Skeletal muscle tissue (tissue), 4 donors: ENCODE measurements around the gene DNAJC25. TPM values are rescaled to one million over a fixed set of nuclear protein-coding genes. Genes with fewer than 3 reads are reported as not detected.
"Not testable (repeated sequence)": the region's sequence is repeated elsewhere in the genome, so short reads cannot be mapped to it uniquely, and the experiment has no call there.

Experiments used
- H3K27ac ChIP-seq: one replicate; pipeline ENCODE4 v1.7.0; 2013; ENCODE audit warnings: mild to moderate bottlenecking, low read depth, low read length, inconsistent platforms
- H3K27me3 ChIP-seq, 3 donors: one replicate each; pipeline ENCODE4 v1.7.0; 2013; ENCODE audit warnings: low read length in 3 of 3; ENCODE audit not compliant: control insufficient read depth in 3 of 3, insufficient read depth in 3 of 3
- H3K36me3 ChIP-seq, 3 donors: one replicate each; pipeline ENCODE4 v1.7.0; 2013; ENCODE audit warnings: low read length in 3 of 3; ENCODE audit not compliant: control insufficient read depth in 3 of 3, insufficient read depth in 3 of 3
- H3K4me1 ChIP-seq, 3 donors: one replicate each; pipeline ENCODE4 v1.7.0; 2013; ENCODE audit warnings: low read length in 3 of 3, mild to moderate bottlenecking in 3 of 3; ENCODE audit not compliant: control insufficient read depth in 3 of 3, insufficient read depth in 3 of 3
- H3K4me3 ChIP-seq, 3 donors: one replicate each; pipeline ENCODE4 v1.7.0; 2013; ENCODE audit warnings: low read length in 3 of 3
- H3K9ac ChIP-seq, 3 donors: one replicate each; pipeline ENCODE4 v1.7.0; 2013; ENCODE audit warnings: low read length in 3 of 3, mild to moderate bottlenecking in 3 of 3, moderate library complexity in 2 of 3, low read depth in 1 of 3
- H3K9me3 ChIP-seq, 3 donors: one replicate each; pipeline ENCODE4 v1.7.0; 2013; ENCODE audit warnings: low read length in 3 of 3; ENCODE audit not compliant: control insufficient read depth in 3 of 3
- total RNA-seq: library from RNA; depleted of rRNA; stranded (reverse); fragments of >200 nt; gene quantifications from one replicate; pipeline ENCODE4 v1.2.3, GENCODE V29; 2014
- donor health status: Osteomylitis.

Gene DNAJC25
- total RNA-seq, 1 donor from 2014 or later = 2.1 TPM

DNA sequence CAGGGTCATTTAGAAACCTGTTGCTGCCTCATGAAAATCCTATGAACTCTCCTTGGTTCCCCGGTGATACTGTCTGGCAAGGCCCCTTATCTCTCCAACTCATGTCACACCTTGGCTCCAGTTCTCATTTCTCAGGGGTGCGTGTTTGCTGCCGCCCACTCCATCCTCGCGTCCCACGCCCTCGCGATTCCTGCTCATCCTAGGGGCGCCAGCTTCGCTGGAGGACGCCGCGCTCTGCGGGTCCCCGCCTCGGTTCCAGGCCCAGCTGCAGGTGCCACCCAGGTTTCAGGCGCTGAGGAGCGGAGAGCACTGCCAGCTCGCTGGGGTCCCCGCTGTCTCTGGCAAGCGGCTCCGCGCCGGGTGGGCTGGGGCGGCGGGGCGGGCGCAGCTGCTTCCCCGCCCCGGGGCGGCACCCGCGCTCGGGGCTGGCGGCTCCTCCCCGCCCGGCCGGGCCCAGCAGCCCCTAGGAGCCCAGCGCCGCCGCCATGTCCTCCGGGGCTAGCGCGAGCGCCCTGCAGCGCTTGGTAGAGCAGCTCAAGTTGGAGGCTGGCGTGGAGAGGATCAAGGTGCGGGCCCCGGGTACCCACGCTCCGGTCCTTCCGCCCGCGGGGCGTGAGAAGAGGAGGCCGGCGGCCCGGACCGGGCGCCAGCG lies 30.1 kb downstream of the DNAJC25 start, which contains the start of gene GNG10:
TSS of gene GNG10 (plus strand) at position 456 of the 652 bp plus-strand sequence. CDS start at position 486, 30 bp downstream.
- H3K4me3 ChIP-seq = peak within 1 kb of the TSS; percentile 79 to 82 (median 80)
- no peaks in the 10 kb centered on the region for H3K36me3 ChIP-seq

DNA sequence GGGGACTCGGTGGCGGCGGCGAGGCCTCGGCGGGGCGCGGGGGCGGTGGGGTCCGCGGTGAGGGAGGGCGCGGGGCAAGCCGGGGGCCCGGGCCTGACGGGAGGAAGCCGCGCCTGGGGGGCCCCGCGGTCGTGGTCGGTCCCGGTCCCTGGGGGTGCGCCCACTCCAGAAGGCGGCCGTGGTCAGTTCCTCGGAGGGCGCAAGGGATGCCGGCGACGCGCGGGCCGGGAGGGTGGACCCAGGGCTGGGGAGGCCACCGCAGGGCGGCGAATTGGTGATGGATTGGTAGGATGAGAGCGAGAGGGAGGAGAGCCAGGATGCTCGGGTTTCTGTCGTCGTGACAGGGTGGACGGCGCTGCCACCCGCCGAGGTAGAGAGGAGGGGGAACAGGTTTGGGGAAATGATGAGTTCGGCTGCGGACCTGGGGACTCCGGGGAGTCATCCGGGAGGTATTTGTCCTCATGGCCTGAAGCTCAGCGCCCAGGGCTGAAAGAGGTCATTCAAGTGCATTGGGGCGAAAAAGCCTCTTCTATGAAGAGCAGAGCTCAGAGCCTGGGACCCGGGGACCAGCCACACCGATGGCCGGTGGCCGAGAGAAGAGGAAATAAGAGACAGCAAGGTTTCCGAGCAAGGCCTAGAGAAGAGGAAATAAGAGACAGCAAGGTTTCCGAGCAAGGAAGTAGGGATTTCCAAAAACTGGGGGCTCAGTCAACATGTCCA lies 30.8 kb downstream of the DNAJC25 start:
- Histone ChIP-seq H3K9me3 (no peaks in the 10 kb centered on the region), H3K36me3 (no peaks in the 10 kb centered on the region), H3K27me3 (no peaks in the 10 kb centered on the region), H3K4me1 (peaks cover 7 to 17% (median 16%) of the 10 kb centered on the region in 3 donors), H3K9ac (peak overlapping the region; percentile 66 to 77 (median 68)), H3K4me3 (peak overlapping the region; percentile 77 to 82 (median 80)), H3K27ac (peak overlapping the region; percentile 60)

More for the DNA sequence above, 30.1 kb downstream of the DNAJC25 start, which contains the start of gene GNG10:
- H3K9ac ChIP-seq = peak within 1 kb of the TSS; percentile 68 to 78 (median 77)
- no peaks in the 10 kb centered on the region for H3K9me3 ChIP-seq
- peaks cover 7 to 17% (median 16%) of the 10 kb centered on the region in 3 donors for H3K4me1 ChIP-seq
- H3K27me3 ChIP-seq = no peaks in the 10 kb centered on the region
- peak within 1 kb of the TSS; percentile 60 for H3K27ac ChIP-seq

GRCh38 chr9:111662576-111663300 lies 31.6 kb downstream of the DNAJC25 start:
- Histone ChIP-seq H3K27me3 (no peaks in the 10 kb centered on the region), H3K36me3 (peaks cover 0 to 4% (median 0%) of the 10 kb centered on the region in 3 donors), H3K4me3 (peak overlapping the region; percentile 77 to 82 (median 80)), H3K9me3 (no peaks in the 10 kb centered on the region), H3K4me1 (peaks cover 7 to 17% (median 16%) of the 10 kb centered on the region in 3 donors), H3K9ac (peak overlapping the region; percentile 66 to 77 (median 68)), H3K27ac (peak overlapping the region; percentile 14)

- Histone ChIP-seq H3K9me3 (no peaks in the 10 kb centered on the region), H3K27me3 (no peaks in the 10 kb centered on the region), H3K36me3 (peaks cover 0 to 4% (median 0%) of the 10 kb centered on the region in 3 donors), H3K4me1 (peaks cover 7 to 17% (median 16%) of the 10 kb centered on the region in 3 donors), H3K9ac (no peak overlapping the region), H3K27ac (no peak overlapping the region), H3K4me3 (peak overlapping the region in 1 of 3 donors; percentile 37)
Measured at GRCh38 chr9:111663301-111663823, 32.2 kb downstream of the DNAJC25 start.

DNA sequence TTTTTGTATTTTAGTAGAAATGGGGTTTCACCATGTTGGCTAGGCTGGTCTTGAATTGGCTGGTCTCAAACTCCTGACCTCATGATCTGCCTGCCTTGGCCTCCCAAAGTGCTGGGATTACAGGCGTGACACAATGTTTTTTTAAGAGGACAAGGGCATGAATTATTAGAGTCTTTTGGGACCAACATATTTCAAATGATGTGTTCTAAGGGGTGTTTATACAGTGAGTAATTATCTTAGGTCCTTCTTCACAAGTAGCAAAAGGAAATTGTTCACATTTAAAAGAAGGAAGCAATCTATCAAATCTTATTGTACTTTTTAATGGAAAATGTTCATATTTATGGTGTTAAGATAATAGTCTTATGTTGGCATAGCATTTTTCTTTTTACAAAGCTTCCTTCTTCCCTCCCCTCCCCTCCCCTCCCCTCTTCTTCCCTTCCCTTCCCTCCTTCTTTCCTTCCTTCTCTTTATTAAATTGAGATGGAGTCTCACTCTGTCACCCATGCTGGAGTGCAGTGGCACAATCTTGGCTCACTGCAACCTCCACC lies 37.0 kb downstream of the DNAJC25 start:
- H3K27me3 ChIP-seq = no peaks in the 10 kb centered on the region
- peaks cover 0 to 11% (median 6%) of the 10 kb centered on the region in 3 donors for H3K36me3 ChIP-seq
- H3K4me3 ChIP-seq = no peak overlapping the region
- peaks cover 2 to 3% (median 3%) of the 10 kb centered on the region in 3 donors for H3K4me1 ChIP-seq
- no peak overlapping the region for H3K27ac ChIP-seq
- H3K9me3 ChIP-seq = no peaks in the 10 kb centered on the region
- H3K9ac ChIP-seq = no peak overlapping the region

DNA sequence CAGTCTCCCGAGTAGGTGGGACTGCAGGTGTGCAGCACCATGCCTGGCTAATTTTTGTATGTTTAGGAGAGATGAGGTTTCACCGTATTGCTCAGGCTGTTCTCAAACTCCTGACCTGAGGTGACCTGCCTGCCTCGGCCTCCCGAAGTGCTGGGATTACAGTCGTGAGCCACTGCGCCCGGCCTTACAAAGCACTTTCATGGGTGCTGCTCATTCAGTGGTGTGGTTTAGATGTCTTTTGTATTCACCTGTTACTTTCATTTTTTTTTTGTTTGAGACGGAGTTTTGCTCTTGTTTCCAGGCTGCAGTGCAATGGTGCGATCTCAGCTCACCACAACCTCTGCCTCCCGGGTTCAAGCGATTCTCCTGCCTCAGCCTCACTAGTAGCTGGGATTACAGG lies 37.5 kb downstream of the DNAJC25 start:
- H3K4me1 ChIP-seq, H3K9me3 ChIP-seq, H3K27ac ChIP-seq, H3K4me3 ChIP-seq, H3K9ac ChIP-seq, H3K27me3 ChIP-seq: not testable (repeated sequence)
- peaks cover 0 to 11% (median 6%) of the 10 kb centered on the region in 3 donors for H3K36me3 ChIP-seq

DNA sequence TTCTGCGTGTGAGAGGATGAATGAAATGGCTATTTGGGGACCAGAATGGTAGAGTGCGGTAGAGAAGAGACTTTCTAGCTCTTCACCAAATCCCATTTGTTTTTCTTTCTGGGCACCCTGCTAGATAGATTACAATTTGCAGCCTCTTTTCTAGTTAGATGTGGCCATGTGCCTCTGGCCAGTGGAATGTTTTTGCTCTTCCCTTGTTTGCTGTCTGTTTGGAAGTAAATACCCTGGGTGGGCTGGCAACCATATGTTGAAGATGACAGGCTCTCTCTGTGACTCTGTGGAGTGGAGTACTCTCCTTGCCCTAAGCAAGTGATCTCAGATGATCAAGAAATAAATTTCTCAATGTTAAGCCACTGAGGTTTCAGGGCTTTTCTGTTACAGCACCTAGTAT lies 43.2 kb downstream of the DNAJC25 start:
- Histone ChIP-seq H3K9me3 (no peaks in the 10 kb centered on the region), H3K27ac (no peak overlapping the region), H3K4me3 (no peak overlapping the region), H3K27me3 (no peaks in the 10 kb centered on the region), H3K9ac (no peak overlapping the region), H3K4me1 (no peaks in the 10 kb centered on the region), H3K36me3 (peaks cover 0 to 11% (median 5%) of the 10 kb centered on the region in 3 donors)

DNA sequence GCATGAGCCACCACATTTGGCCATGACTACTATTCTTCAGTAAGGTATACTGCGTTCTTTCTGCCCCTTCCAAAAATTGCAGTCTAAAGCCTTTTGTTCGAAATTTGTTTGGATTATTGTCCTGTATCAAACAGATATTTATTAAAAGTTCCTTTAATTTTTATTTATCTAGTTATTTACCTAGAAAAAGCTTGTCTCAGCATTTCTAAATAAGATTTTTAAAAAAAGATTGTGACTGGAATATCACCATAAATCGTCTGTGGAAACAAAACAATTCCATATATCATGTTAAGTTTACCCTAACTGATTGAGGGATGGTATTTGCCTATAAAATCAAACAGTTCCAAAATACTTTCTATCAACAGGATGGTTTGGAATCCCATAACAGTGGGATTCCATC lies 45.0 kb downstream of the DNAJC25 start:
- Histone ChIP-seq H3K27me3 (no peaks in the 10 kb centered on the region), H3K27ac (no peak overlapping the region), H3K9ac (no peak overlapping the region), H3K4me1 (no peaks in the 10 kb centered on the region), H3K4me3 (no peak overlapping the region), H3K36me3 (peaks cover 0 to 3% (median 1%) of the 10 kb centered on the region in 3 donors), H3K9me3 (no peaks in the 10 kb centered on the region)

DNA sequence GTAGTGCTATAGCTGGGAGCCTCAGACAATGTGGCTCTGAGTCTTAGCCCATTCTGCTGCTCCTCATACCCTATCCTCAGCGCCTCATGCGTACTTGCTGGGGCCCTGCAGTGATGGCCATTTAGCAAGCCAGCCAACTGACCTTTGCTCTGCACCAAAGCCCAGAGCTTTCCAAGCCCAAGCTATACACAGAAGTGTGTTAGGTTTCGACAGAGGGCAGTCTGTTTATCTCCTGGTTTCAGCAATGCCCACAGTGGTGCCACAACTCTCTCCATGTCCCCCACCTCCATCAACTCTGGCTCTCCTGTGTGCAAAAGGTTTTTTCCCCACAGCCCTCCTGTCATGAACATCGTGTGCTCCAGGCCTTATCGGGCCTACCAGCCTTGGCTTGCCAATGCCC lies 47.2 kb downstream of the DNAJC25 start:
- no peaks in the 10 kb centered on the region for H3K27me3 ChIP-seq
- H3K9ac ChIP-seq = no peak overlapping the region
- no peak overlapping the region for H3K27ac ChIP-seq
- no peaks in the 10 kb centered on the region for H3K9me3 ChIP-seq
- H3K4me3 ChIP-seq = no peak overlapping the region
- peaks cover 0 to 3% (median 0%) of the 10 kb centered on the region in 3 donors for H3K36me3 ChIP-seq
- no peaks in the 10 kb centered on the region for H3K4me1 ChIP-seq
